Activated naive CD4-positive, alpha-beta T cell treated with anti-CD3 and anti-CD28 coated beads for 36 hours (primary cell): ENCODE data around the gene PRPF18. TPM values are rescaled to one million over a fixed set of nuclear protein-coding genes. Genes with fewer than 3 reads are reported as not detected.

Experiments used
- CTCF ChIA-PET: fragments of 350-600 bp; sonication (Branson Sonifier 250); formaldehyde crosslinking; loops from one replicate; lab custom pipeline; 2021; ENCODE audit warnings: antibody characterized with exemption; lab: Charles Lee
- DNase-seq: peaks from one replicate; pipeline ENCODE4 v3.0.0-alpha.2; 2020
- H3K27ac Mint-ChIP-seq: one replicate; pipeline ENCODE4 v1.8.0; 2021; ENCODE audit warnings: mild to moderate bottlenecking, mixed read lengths
- H3K27me3 Mint-ChIP-seq: one replicate; pipeline ENCODE4 v1.8.0; 2021; ENCODE audit warnings: low read depth, mixed read lengths
- H3K36me3 Mint-ChIP-seq: one replicate; pipeline ENCODE4 v1.8.0; 2021; ENCODE audit warnings: low read depth, mixed read lengths
- H3K4me1 Mint-ChIP-seq: one replicate; pipeline ENCODE4 v1.8.0; 2021; ENCODE audit warnings: low read depth, mixed read lengths
- H3K4me3 Mint-ChIP-seq: one replicate; pipeline ENCODE4 v1.8.0; 2021; ENCODE audit warnings: mild to moderate bottlenecking, moderate library complexity, mixed read lengths
- H3K9me3 Mint-ChIP-seq: one replicate; pipeline ENCODE4 v1.8.0; 2021; ENCODE audit warnings: mixed read lengths
- intact Hi-C: fragments of 100-400 bp; cut with micrococcal nuclease; formaldehyde crosslinking; loops from one replicate; pipeline ENCODE4 v1.15.1; 2023
- total RNA-seq, 2 experiments: library from RNA; stranded (reverse); gene quantifications; one replicate each; pipeline ENCODE4 v1.2.3, GENCODE V29; 2021

PRPF18 gene
- total RNA-seq, 2 experiments from 2014 or later: 20.2 to 20.8 TPM

DNA sequence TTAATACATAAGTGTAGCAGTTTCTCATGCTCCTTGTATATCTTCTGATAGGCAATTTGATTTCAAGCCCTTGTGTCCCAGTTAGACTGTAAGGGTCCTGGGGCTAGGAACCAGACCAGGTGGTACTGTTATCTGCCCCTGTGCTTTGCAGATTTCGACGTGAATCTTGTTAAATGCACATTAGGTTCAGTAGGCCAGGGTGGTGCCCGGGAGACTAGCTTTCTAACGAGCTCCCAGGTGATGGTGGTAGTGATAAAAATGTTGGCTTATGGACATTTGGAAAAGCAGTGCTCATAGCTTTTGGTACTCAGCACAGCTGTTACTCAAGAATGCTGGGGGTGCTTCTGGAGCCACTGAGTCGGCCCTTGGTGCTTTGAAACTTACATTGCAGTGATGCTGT, 64.2 kb downstream of the PRPF18 start:
- Mint-ChIP-seq H3K27me3 (no peaks in the 10 kb centered on the region), H3K9me3 (no peaks in the 10 kb centered on the region), H3K4me1 (peaks cover 19% of the 10 kb centered on the region), H3K4me3 (no peak overlapping the region), H3K36me3 (peaks cover 11% of the 10 kb centered on the region), H3K27ac (no peak overlapping the region)
- CTCF ChIA-PET: interaction anchor here (0.7 to 1.1 kb wide), 2 partner anchors 9 to 10 kb away, joined by 3 read pairs; no protein-coding TSS in a partner anchor
- DNase-seq: no peak
- intact Hi-C loops: no loop called here

DNA sequence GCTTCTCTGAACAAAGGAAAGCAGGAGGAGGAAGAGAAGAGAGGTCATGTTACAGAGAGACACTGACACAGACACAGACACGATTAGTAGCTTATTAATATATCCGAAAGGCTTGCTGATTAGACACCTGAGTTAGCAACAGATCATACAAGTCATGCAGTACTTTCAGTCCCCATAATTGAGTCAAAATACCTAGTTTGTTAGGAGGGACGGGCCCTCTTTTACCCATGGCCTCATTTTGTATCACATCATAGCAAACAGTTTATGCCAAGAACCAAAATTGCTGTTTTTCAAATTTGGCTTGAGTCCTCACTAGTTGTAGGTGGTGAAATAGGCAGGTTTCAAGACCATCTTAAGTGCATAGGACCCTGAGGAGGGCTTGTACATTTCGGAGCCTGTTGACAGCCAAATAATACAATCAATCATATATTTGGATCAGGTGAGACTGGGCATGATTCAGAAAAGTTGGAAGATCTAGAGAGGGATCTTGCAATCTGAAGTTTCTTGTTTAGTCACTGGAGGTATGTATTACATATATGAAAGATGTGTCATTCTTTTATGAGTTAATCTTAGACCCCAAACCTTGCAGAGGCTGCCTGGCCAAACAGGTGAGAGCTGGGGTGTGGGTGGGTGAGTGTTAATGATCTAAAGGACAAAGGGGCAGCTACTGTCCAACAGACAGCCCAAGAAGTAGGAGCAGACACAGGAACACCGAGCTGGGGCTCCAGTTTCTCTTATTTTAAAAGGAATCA, 65.4 kb downstream of the PRPF18 start:
- no peak overlapping the region for H3K4me3 Mint-ChIP-seq
- intact Hi-C loops: loop anchor here (2.0 kb wide), 2 partner anchors 279 to 533 kb away; no protein-coding TSS in a partner anchor
- no peaks in the 10 kb centered on the region for H3K9me3 Mint-ChIP-seq
- DNase-seq: peak; percentile 33
- CTCF ChIA-PET: interaction anchor here (1.0 kb wide), 1 partner anchor 9 kb away, joined by 3 read pairs; no protein-coding TSS in a partner anchor
- H3K36me3 Mint-ChIP-seq: peaks cover 6% of the 10 kb centered on the region
- peaks cover 19% of the 10 kb centered on the region for H3K4me1 Mint-ChIP-seq
- H3K27me3 Mint-ChIP-seq: no peaks in the 10 kb centered on the region
- peak overlapping the region; percentile 19 for H3K27ac Mint-ChIP-seq

DNA sequence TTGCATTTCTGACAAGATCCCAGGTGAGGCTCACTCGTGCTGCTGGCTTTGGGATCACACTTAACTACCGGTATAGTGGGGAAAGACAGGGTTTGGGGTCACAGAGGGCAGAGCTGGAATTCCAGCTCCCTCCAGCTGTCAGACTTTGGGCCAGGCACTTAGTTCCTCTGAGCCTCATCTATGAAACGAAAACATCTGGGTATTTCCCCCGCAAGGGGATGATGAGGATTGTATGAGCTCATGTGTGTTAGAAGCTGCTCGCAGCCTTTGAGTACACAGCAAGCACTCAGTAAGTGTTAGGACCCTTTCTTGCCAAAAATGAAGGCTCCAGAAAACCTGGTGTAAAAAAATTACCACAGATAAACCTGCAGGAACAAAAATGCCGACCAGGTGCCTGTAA, 66.1 kb downstream of the PRPF18 start:
- Mint-ChIP-seq H3K9me3 (no peaks in the 10 kb centered on the region), H3K27me3 (no peaks in the 10 kb centered on the region), H3K4me3 (no peak overlapping the region), H3K36me3 (peaks cover 6% of the 10 kb centered on the region), H3K4me1 (peaks cover 17% of the 10 kb centered on the region), H3K27ac (no peak overlapping the region)
- intact Hi-C loops: loop anchor here (2.0 kb wide), 2 partner anchors 280 to 532 kb away; no protein-coding TSS in a partner anchor
- peak; percentile 19 for DNase-seq
- CTCF ChIA-PET: interaction anchor here (1.0 to 1.1 kb wide), 2 partner anchors 123 to 126 kb away, joined by 3 to 4 read pairs; no protein-coding TSS in a partner anchor

DNA sequence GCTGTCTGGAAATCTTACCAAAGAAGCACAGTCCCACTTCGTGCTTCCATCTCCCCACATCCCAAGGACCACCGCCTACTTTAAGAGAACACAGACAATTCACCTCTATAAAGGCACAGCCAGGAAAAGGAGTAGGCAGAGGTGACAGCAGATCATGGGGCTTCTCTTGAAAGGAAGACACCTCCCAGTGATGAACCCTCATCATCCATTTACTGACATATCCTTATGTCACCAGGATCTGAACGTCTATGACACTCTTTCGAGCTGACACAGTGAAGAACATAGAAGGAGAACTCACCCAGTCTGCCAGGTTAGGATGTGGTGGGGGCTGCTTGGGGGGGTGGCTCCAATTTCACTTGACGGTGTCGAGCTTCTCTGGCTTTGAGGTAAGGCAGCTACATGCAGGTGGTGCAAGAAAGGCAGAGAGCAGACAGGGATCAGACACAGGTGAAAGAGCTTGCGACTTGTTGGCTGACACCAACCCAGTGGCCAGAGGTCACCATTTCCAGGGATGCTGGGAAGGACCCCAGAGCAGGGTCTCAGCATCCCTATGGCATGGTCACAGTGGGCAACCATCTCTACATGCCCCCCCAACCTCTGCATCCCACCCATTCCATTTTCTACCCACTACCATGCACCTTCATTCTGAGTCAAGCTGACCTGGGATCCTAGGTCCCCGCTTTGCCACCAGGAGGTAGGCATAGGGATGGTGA, 67.5 kb downstream of the PRPF18 start:
- CTCF ChIA-PET: no interaction called here
- Mint-ChIP-seq H3K27me3 (no peaks in the 10 kb centered on the region), H3K4me1 (peaks cover 18% of the 10 kb centered on the region), H3K27ac (no peak overlapping the region), H3K36me3 (no peaks in the 10 kb centered on the region), H3K9me3 (no peaks in the 10 kb centered on the region), H3K4me3 (no peak overlapping the region)
- no peak for DNase-seq
- intact Hi-C loops: loop anchor here (1.0 kb wide), 1 partner anchor 355 kb away; no protein-coding TSS in a partner anchor

DNA sequence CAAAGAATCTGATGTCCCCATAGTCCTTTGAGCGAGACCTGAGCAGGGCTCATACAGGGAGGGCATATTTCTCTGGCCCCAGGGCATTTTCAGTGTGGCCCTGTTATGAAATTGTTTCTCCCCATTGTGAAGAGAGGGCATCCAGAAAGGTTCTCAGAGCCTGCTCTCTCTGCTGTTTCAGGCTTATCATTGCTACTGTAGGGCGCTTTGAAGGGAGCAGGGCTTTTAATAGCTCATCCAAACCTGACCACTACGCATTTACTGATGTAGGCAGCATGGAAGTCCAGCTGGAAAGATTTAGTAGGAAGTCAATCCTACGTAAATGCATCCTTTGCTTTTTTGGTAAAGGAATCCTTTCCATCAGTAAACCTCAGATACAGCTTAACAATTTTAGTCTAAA, 68.1 kb downstream of the PRPF18 start:
- H3K27me3 Mint-ChIP-seq: no peaks in the 10 kb centered on the region
- H3K27ac Mint-ChIP-seq: no peak overlapping the region
- no peaks in the 10 kb centered on the region for H3K36me3 Mint-ChIP-seq
- CTCF ChIA-PET: no interaction called here
- intact Hi-C loops: loop anchor here (1.0 kb wide), 1 partner anchor 354 kb away; no protein-coding TSS in a partner anchor
- H3K4me3 Mint-ChIP-seq: no peak overlapping the region
- no peaks in the 10 kb centered on the region for H3K9me3 Mint-ChIP-seq
- peaks cover 22% of the 10 kb centered on the region for H3K4me1 Mint-ChIP-seq
- no peak for DNase-seq

DNA sequence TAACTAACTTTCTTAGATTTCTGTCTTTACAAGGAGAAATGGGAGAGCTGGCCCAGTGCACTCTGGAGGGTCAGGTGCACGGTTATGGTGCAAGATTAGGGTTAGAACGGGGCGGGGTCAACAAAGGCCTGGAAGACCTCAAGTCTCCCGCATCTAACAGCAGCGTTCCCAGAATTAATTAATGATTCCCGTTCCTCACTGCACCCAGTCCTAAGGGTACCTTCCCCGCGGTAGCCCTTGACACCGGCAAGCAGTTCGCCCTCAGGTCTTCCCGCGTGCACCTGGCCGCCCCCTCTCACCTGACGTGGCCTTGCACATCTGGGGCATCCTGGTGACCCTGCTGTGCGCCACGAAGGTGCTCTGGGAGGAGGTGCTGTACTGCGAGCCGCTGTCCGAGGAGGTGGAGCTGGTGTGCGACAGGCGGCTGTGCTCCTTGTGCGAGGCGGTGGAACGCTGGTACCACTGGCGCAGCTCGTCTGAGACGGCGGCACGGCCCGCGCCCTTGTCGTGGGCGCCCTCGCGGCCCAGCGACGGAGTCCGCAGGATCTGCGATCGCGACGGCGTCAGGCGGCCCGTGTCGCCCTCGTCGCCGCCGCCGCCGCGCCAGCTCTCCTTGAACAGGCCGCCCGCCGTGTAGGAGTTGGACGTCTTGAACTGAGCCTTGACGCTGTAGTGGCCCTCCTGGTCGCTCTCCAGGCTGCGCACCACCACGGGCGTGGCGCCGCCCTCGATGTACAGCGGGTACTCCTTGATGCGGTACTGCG, 69.8 kb downstream of the PRPF18 start:
- intact Hi-C loops: no loop called here
- H3K27ac Mint-ChIP-seq: no peak overlapping the region
- H3K27me3 Mint-ChIP-seq: no peaks in the 10 kb centered on the region
- DNase-seq: no peak
- CTCF ChIA-PET: no interaction called here
- H3K4me3 Mint-ChIP-seq: no peak overlapping the region
- no peaks in the 10 kb centered on the region for H3K9me3 Mint-ChIP-seq
- H3K4me1 Mint-ChIP-seq: peaks cover 27% of the 10 kb centered on the region
- no peaks in the 10 kb centered on the region for H3K36me3 Mint-ChIP-seq

DNA sequence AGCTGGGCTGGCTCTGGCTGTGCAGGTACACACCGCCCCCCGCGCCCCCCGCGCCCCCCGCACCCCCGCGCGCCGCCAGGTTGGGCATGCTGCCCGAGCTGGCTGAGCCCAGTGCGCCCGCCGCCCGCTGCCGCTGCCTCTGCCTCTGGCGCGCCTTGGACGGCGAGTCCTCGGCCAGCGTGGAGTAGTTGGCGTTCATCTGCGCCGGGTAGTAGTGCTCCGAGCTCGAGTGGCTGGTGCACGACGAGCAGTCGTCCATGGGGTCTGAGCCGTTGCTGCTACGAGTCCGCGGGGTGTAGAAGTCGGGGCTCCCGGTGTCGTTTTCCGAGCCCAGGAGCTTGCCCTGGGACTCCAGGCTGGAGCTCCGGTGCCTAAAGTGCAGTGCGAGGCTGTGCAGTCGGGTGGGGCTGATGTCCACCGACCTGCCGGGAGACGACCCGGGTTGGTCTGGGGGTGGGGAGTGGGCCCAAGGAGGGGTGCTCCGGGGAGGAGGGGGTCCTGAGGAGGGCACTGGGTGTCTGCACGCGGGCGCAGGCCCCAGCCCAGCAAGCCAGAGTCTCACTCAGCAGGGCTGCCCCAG, 70.4 kb downstream of the PRPF18 start:
- Mint-ChIP-seq H3K27ac (no peak overlapping the region), H3K36me3 (no peaks in the 10 kb centered on the region), H3K4me1 (peaks cover 22% of the 10 kb centered on the region), H3K9me3 (no peaks in the 10 kb centered on the region), H3K4me3 (no peak overlapping the region), H3K27me3 (no peaks in the 10 kb centered on the region)
- no peak for DNase-seq
- intact Hi-C loops: no loop called here
- CTCF ChIA-PET: no interaction called here

DNA sequence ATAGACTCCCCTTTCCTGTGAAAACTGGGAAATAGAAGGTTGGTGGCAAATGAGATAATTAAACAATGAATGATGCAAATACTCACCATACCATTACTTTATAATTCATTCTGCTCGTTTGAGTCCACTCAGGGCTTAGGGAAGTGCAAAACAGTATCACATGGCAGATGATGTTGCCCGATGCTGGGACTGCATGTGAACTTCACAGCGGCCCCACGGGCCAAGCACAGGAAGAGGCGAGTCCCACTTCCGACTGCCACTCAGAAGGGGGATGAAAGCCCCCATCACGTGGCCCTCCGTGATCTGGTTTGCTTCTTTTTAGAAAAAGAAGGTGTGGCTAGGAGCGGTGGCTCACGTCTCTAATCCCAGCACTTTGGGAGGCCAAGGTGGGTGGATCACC, 71.5 kb downstream of the PRPF18 start:
- CTCF ChIA-PET: no interaction called here
- Mint-ChIP-seq H3K9me3 (no peaks in the 10 kb centered on the region), H3K27me3 (no peaks in the 10 kb centered on the region), H3K27ac (no peak overlapping the region), H3K36me3 (no peaks in the 10 kb centered on the region), H3K4me1 (peaks cover 16% of the 10 kb centered on the region), H3K4me3 (peak overlapping the region; percentile 56)
- DNase-seq: peak; percentile 27
- intact Hi-C loops: no loop called here

DNA sequence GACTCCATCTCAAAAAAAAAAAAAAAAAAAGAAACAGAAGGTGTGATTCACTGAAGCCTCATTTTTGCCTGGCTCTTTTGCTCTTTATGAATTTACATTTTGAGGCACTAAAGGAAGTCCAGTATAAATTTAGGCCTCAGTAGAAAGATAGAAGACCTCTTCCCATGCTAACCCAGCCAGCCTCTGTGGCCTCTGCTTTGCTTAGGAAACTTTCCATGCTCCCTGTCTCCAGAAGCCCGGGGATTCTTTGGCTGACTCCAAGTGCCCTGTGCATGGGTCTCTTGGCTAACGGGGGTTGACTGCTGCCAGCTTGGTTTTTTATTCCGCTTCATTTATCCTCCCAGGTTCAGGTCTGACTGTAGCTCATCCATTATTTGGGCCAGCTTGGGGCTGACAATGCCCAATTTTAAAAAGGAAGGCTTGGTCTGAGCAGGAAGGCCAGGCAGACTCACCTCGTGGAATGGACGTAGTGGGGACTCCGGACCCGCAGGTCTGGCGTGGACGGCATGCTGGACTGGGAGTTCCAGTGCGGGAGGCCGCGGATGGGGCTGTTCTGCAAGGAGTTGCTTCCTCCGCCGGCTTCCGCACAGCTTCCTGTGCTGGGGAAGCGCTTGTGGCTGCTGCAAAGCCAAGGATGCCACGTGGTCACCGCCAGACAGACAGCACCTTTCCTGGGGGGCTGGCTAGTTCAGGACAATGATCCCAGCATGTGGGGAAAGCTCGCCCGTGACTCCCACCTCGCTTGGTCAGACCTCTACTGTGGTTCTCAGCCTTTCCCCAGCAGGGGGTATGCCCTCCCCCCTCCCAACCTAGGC, 72.3 kb downstream of the PRPF18 start:
- Mint-ChIP-seq H3K27ac (no peak overlapping the region), H3K36me3 (no peaks in the 10 kb centered on the region), H3K27me3 (no peaks in the 10 kb centered on the region), H3K4me3 (peak overlapping the region; percentile 56), H3K4me1 (peaks cover 16% of the 10 kb centered on the region), H3K9me3 (no peaks in the 10 kb centered on the region)
- CTCF ChIA-PET: interaction anchor here (0.6 to 2.1 kb wide), 24 partner anchors 8 to 1909 kb away, joined by 3 to 29 read pairs (median 4); no protein-coding TSS in a partner anchor
- intact Hi-C loops: no loop called here
- peak; percentile 20 for DNase-seq

DNA sequence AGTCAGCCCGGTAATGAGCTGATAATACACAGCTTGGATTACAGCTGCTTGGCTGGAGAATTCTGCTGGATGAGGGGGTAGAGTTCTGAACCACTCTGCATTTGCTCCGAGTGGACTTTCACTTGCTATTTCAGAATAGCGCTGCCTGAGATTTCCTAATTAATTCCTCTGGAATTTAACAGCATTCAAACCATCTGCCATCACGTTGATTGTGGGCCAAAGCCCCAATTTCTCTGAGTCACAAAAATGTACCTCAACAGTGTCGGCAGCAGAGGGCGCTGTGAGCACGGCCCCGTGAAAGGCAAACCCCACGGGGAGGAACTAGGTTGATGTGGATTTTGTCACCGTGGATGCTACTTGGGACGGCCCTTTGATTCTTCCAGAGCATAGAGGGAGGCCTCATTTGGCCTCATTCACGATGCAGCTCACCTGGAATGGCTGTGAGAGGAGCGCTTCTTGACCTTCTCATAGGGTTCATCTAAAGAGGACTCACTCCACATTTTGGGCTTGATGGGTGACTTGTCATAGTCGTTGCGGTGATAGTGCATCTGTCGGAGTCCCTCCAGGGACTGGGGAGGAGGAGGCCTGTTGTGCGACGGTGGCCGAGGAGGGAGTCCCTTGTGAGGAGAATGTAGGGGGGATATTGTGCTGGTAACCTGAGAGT, 73.3 kb downstream of the PRPF18 start:
- no peaks in the 10 kb centered on the region for H3K27me3 Mint-ChIP-seq
- no peaks in the 10 kb centered on the region for H3K36me3 Mint-ChIP-seq
- H3K4me3 Mint-ChIP-seq: peak overlapping the region; percentile 27
- no peak overlapping the region for H3K27ac Mint-ChIP-seq
- peak; percentile 82 for DNase-seq
- intact Hi-C loops: loop anchor here (1.0 kb wide), 1 partner anchor 118 kb away; no protein-coding TSS in a partner anchor
- peaks cover 16% of the 10 kb centered on the region for H3K4me1 Mint-ChIP-seq
- CTCF ChIA-PET: interaction anchor here (0.6 to 2.1 kb wide), 25 partner anchors 8 to 1910 kb away, joined by 3 to 29 read pairs (median 4); no protein-coding TSS in a partner anchor
- H3K9me3 Mint-ChIP-seq: no peaks in the 10 kb centered on the region
